Erythroblast (primary cell): Measurements from ENCODE around the gene PRKAG3.

Source experiments
- GATA1 ChIP-seq: IDR thresholded peaks from 2 replicates; pipeline ENCODE4 v1.6.1; 2011; ENCODE audit warnings: low read depth, mild to moderate bottlenecking, control low read depth, low read length, moderate library complexity
- POLR2A ChIP-seq: IDR thresholded peaks from 2 replicates; pipeline ENCODE4 v1.6.1; 2011; ENCODE audit warnings: mild to moderate bottlenecking, low read length

- TF ChIP-seq POLR2A, result no peak
- TF ChIP-seq GATA1, result no peak
Observed at GRCh38 chr2:218850796-218851195, 19.2 kb upstream of the PRKAG3 start.
